GM18907 (cell line): ENCODE measurements around the gene SESN1.
"Not testable (repeated sequence)": the region's sequence is repeated elsewhere in the genome, so short reads cannot be mapped to it uniquely, and the experiment has no call there.

Experiments used
- ATAC-seq: cut with Tn5 transposase; IDR thresholded peaks from one replicate; pipeline ENCODE4 v1.9.1; 2021; ENCODE audit warnings: mild to moderate bottlenecking, moderate library complexity; ENCODE audit not compliant: unreplicated experiment

SESN1 gene

DNA sequence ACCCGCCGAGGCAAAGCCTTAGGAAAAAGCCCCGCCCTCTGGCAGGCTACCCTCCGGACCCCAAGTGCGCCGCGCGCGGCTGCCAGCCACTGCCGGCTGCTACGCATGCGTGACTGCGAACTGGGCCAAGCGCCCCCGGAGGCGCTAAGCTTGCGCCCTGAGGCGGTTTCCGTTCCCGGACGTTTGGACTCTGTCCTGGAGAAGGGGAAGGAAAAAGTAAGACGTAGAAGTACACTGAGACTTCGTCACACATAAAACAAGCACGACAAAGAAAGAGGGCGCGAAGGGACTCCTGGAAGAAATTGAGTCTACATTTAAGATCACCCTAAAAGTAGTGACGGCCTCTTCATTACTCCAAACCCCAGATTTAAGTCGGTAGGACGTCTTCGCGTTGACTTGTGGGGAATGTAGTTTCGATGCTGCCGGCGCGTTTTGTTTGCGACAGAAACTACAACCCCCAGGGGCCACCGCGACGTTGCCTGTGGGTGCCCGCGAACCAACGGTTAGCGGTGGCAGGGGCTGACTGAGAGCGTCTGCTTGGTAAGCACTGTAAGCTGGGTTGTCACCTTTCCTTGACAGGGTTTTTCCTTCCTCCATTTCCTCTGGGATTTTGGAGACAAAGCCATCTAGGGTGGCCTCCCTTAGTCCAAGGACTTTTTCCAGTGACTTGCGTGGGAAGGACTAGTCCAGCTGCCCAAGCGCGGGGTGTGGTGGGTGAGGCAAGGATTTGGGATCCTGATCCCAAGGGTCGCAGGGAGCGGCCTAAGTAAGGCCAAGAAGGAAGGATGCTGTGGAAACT lies 589 bp upstream of the SESN1 start, which contains the start of gene CEP57L1:
CEP57L1 (plus strand) TSS at position 472 of the 799 bp plus-strand sequence. CDS start 49,715 bp downstream, outside the sequence.
- peak; percentile 73 for ATAC-seq

DNA sequence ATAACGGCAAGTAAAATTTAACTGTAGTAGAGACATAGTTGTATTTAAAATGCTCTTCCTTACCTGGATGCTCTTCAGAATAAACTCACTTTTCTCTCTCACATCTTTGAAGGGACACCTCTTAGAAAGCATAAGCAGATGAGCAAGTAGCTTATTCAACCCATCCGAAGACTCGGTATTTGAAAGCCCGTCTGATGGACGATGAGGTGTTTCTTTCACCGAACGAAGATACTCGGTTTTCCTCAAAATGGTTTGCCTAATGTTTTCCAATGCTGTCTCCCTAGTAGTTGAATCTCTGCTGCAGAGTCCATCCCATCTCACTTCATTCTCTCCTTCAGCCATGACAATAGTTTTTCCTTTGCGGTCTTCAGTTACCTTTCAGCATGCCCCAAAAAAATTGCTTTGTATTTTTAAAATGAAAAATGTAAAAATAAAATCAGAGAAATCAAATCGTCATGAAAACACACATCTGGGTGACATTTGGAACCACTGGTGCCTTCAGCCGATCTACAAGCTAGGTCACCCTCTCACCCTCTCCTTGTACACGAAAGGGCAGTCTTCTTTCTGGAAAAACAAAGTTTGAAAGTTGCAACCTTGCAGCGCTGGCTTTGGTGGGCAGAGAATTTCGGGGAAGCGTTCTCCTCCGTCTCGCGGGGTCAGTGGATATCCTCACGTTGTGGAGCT lies 772 bp downstream of the SESN1 start:
- no peak for ATAC-seq

GRCh38 chr6:109092074-109092473 lies 2.6 kb downstream of the SESN1 start:
- no peak for ATAC-seq

DNA sequence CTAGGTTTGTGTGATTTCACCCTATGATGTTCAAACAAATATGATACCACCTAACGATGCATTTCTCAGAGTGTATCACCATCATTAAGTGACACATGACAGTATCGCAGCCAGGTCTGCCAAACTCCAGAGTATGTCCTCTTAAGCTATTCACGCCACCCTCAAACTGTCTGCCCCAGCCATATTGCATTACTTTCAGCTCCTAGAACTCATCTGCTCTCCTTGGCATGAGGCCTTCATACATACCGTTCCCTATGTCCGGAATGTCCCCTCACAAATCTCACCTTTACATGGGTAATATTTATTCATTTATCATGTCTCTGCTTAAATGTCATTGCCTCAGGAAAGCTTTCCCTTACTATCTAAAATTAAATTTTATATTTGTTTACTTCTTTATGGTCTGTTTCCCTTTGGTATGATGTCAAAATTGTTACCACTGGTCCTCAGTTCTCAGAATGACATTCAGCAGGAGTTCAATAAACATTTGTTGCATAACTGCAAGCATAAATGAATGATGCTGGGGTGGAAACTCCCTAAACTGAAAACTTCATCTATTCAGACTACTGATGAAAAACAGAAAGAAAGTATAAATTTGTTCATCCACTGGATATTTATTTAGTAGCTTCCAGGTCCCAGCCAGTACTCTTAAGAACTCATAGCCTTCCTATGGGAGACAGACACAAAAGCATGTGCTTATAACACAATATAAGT lies 3.2 kb downstream of the SESN1 start:
- no peak for ATAC-seq

- no peak for ATAC-seq
Observed at GRCh38 chr6:109088995-109089394, 5.7 kb downstream of the SESN1 start.

DNA sequence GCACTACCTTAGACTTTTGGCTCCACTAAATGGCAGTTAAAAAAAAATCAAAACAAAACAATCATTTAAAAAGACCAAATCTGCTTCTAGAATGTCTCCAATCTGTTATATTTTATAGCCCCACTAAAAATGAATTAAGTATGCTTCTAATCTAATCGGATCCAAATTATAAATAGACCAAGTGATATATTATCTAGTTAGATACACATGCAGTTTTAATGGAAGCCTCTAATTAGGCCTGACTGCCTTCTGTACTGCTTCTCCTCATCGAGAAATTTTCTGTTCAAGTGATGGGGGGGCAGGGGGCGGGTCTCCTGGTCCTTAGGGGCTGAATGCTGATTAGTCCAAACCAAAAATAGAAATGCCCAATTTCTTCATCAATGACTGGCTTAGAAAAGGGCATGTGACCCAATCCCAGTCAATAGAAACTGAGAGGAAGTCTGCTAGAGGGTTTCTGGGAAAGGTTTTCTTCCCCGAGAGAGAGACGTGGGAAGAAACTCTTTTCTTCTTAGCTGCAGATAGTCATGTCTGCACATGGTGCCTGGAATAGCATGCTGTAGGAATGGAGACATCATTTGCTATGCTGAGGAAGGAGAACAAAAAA lies 6.9 kb downstream of the SESN1 start:
- ATAC-seq = no peak

DNA sequence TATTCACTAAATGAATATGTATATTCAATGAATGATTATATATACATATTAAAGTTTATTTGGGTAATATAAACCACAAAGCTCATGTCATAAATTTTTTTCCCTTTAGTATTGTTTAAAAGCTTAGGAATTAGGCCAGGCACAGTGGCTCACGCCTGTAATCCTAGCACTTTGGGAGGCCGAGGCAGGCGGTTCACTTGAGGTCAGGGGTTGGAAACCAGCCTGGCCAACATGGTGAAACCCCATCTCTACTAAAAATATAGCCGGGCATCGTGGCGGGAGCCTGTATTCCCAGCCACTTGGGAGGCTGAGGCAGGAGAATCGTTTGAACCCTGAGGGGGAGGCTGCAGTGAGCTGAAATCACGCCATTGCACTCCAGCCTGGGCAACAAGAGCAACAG lies 10.5 kb downstream of the SESN1 start:
- not testable (repeated sequence) for ATAC-seq

DNA sequence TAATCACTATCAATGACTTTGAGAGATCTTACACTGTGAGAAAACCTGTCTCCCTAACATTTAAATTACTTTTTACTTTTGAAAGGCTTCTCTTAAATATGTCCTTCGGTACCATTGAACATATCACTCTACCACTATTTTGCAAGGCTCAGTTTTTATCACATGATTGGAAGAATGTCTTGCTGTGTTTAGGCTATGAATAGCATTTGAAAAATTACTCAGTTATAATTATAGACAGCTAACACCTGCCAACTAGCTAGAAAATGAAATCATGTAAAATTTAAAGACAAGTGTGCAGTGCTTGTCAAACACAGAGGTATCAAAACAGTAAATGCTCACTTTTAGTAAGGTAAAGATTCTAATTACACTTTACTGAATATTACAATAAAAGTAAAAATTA lies 11.0 kb downstream of the SESN1 start:
- ATAC-seq = no peak

GRCh38 chr6:109082188-109082577 lies 12.5 kb downstream of the SESN1 start:
- ATAC-seq = no peak

GRCh38 chr6:109081516-109082187 lies 13.0 kb downstream of the SESN1 start:
- no peak for ATAC-seq

DNA sequence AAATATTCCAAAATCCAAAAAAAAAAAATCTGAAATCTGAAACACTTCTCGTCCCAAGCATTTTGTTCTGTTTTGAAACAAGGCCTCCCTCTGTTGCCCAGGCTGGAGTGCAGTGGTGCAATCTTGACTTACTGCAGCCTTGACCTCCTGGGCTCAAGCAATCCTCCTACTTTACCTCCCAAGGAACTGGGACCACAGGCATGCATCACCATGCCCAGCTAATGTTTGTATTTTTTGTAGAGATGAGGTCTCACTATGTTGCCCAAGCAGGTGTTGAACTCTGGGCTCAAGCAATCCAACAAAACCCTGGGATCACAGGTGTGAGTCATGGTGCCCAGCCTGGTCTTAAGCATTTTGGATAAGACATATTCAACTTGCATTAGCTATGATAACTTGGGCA lies 13.6 kb downstream of the SESN1 start:
- ATAC-seq = no peak

GRCh38 chr6:109079981-109080380 lies 14.7 kb downstream of the SESN1 start:
- ATAC-seq = no peak

- ATAC-seq = no peak
Observed at GRCh38 chr6:109076377-109076776, 18.3 kb downstream of the SESN1 start.

DNA sequence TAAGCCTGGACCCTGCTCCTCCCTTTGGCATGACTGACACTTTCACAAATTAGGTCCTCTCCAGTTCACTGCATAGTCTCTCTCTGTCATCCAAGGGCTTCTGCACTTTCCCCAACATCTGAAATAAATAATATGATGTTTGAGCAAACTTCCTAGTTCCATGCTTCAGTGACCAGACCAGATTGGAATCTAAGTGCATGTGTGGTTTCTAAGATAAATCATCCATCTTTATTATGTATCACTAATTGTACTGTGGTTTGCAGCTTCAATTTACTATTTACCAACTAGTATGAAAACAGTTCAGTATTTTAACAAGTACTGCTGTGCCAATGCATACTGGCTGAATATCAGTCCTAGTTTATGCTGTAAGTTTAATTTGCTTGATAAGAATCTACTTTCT lies 18.7 kb downstream of the SESN1 start:
- ATAC-seq = no peak

- ATAC-seq = no peak
Observed at GRCh38 chr6:109074133-109074415, 20.6 kb downstream of the SESN1 start.

- ATAC-seq = no peak
Observed at GRCh38 chr6:109073344-109074132, 21.1 kb downstream of the SESN1 start.

DNA sequence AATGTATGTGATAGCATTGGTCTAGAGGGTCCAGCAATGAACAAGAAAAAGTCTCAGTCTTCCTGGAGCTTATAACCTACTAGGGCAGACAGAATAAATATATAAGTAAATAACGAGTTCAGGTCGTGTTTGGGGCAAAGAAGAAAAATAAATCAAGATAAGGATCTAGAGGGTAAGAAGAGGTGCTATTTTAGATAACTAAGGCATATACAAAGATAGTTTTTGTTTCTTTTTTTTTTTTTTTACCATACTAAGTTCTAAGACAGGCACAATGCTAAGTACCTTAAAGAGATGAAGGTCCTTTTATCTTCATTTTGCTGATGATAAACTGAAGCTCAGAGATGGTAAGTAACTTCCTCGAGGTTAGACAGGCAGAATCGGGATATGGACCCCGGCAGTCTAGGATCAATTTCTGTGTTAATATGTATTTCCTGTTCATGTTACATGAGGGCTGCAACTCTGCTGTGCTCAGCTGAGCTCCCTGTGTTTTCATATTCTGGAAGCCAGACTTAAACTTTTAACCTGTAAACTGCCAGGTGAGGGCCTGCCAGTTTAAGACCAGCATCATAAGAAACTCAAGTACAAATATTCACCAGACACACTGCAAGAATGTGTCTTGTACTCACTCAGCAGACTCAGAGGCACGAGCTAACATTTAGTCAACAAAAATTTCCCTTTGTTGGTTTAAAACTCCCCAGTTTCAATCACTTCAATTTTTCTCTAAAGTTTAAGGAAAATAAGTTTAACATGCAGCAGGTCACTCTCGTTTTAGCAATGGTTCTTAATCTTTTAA lies 23.3 kb downstream of the SESN1 start:
- no peak for ATAC-seq

- ATAC-seq = no peak
Observed at GRCh38 chr6:109069746-109070145, 24.9 kb downstream of the SESN1 start.

DNA sequence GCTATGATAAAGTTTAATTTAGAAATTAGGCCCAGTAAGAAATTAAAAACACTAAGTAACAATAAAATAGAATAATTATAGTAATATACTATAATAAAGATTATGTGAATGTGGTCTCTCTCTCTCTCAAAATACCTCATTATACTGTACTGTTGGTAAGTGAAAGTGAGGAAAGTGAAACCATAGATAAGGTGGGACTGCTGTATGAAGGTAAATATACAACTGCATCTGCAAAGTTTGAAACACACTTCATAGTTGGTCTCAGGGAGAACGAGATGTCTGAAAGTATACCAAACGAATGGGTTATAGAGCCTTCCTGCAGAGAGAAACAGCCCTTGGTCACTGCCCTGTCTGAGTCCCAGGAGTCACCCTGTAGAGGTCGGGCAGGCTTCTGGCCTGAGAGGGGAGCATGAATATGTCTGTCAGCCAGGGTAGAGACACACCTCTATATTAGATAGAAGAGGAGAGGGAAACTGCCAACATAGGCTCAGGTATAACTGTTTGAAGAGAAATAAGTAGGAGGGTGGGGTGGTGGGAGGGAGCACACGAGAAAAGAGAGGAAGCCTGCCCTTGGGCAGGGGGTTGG lies 31.8 kb downstream of the SESN1 start:
- ATAC-seq = no peak
